Measurements from ENCODE around the gene ABCC1.

Gene ABCC1

DNA sequence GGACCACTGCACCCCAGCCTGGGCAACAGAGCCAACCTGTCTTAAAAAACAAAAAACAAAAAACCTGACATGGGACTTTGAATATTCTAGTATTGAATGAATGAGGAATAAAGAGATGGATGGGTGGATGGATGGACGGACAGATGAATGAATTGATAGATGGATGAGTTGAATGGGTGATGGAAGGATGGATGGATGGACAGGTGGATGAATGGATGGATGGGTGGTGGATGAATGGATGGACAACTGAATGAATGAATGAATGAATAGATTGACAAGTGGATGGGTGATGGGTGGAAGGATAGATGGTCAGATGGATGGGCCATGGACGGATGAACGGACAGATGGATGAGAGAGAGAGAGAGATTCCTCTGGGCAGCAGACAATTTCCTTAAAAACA lies 38.2 kb upstream of the ABCC1 start:
- Histone ChIP-seq H3K4me3 (ENCODE audit: low read depth, low read length, poor library complexity, severe bottlenecking) (no peak overlapping the region), H3K79me2 (ENCODE audit: insufficient read depth, low read length) (no peaks in the 10 kb centered on the region), H2AFZ (ENCODE audit: low read length) (no peak overlapping the region), H3K9me3 (ENCODE audit: low read length) (peaks cover 5% of the 10 kb centered on the region; the same call in 1 of the 2 replicates), H3K9me2 (ENCODE audit: low read depth, low read length) (no peaks in the 10 kb centered on the region), H3K27ac (ENCODE audit: low read depth, low read length, poor library complexity, severe bottlenecking) (no peak overlapping the region), H4K20me1 (ENCODE audit: insufficient read depth, low read length) (no peaks in the 10 kb centered on the region), H3F3A (ENCODE audit: insufficient read depth, low read length) (no peaks in the 10 kb centered on the region), H3K36me3 (ENCODE audit: insufficient read depth, low read length) (no peaks in the 10 kb centered on the region), H3K9ac (ENCODE audit: low read length) (no peak overlapping the region), H3K27me3 (ENCODE audit: insufficient read depth, low read length) (no peaks in the 10 kb centered on the region), H3K4me2 (ENCODE audit: low read length) (no peak overlapping the region), H3K4me1 (ENCODE audit: insufficient read depth, low read length, severe bottlenecking) (peaks cover 9% of the 10 kb centered on the region)
- TF ChIP-seq, protein P1, sequence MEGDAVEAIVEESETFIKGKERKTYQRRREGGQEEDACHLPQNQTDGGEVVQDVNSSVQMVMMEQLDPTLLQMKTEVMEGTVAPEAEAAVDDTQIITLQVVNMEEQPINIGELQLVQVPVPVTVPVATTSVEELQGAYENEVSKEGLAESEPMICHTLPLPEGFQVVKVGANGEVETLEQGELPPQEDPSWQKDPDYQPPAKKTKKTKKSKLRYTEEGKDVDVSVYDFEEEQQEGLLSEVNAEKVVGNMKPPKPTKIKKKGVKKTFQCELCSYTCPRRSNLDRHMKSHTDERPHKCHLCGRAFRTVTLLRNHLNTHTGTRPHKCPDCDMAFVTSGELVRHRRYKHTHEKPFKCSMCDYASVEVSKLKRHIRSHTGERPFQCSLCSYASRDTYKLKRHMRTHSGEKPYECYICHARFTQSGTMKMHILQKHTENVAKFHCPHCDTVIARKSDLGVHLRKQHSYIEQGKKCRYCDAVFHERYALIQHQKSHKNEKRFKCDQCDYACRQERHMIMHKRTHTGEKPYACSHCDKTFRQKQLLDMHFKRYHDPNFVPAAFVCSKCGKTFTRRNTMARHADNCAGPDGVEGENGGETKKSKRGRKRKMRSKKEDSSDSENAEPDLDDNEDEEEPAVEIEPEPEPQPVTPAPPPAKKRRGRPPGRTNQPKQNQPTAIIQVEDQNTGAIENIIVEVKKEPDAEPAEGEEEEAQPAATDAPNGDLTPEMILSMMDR (IDR thresholded peaks at IDR 0.05; ENCODE audit: low read length): no peak
- TF ChIP-seq EZH2 (IDR thresholded peaks at IDR 0.05; ENCODE audit: borderline replicate concordance, low read length): no peak

DNA sequence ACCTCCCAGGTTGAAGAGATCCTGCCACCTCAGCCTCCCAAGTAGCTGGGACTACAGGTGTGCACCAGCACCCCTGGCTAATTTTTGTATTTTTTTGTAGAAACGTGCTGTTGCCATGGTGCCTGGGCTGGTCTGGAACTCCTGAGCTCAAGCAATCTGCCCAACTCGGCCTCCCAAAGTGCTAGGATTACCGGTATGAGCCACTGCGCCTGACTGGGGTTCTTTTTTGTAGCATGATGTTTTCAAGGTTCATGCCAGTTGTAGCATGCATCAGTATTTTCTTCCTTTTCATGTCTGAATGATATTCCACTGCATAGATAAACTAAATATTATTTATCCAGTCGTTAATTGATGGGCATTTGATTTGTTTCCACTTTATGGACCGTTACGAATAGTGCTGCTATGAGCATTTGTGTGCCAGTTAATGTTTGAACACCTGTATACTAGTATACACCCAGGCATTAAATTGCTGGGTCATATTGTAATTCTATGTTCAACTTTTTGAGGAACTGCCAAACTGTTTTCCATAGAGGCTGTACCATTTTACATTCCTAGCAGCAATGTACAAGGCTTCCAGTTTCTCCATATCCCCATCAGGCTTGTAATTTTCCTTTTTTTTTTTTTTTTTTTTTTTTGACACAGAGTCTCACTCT lies 36.2 kb upstream of the ABCC1 start:
- Histone ChIP-seq H3K9ac (ENCODE audit: low read length) (no peak overlapping the region), H3K27me3 (ENCODE audit: insufficient read depth, low read length) (no peaks in the 10 kb centered on the region), H3K36me3 (ENCODE audit: insufficient read depth, low read length) (no peaks in the 10 kb centered on the region), H2AFZ (ENCODE audit: low read length) (no peak overlapping the region), H3K9me3 (ENCODE audit: low read length) (peaks cover 5% of the 10 kb centered on the region; the same call in 1 of the 2 replicates), H4K20me1 (ENCODE audit: insufficient read depth, low read length) (no peaks in the 10 kb centered on the region), H3K9me2 (ENCODE audit: low read depth, low read length) (no peaks in the 10 kb centered on the region), H3K4me3 (ENCODE audit: low read depth, low read length, poor library complexity, severe bottlenecking) (no peak overlapping the region), H3K4me1 (ENCODE audit: insufficient read depth, low read length, severe bottlenecking) (peaks cover 5% of the 10 kb centered on the region), H3F3A (ENCODE audit: insufficient read depth, low read length) (no peaks in the 10 kb centered on the region), H3K79me2 (ENCODE audit: insufficient read depth, low read length) (no peaks in the 10 kb centered on the region), H3K27ac (ENCODE audit: low read depth, low read length, poor library complexity, severe bottlenecking) (no peak overlapping the region), H3K4me2 (ENCODE audit: low read length) (no peak overlapping the region)
- TF ChIP-seq, protein P1 (IDR thresholded peaks at IDR 0.05; ENCODE audit: low read length): no peak
- TF ChIP-seq EZH2 (IDR thresholded peaks at IDR 0.05; ENCODE audit: borderline replicate concordance, low read length): no peak

DNA sequence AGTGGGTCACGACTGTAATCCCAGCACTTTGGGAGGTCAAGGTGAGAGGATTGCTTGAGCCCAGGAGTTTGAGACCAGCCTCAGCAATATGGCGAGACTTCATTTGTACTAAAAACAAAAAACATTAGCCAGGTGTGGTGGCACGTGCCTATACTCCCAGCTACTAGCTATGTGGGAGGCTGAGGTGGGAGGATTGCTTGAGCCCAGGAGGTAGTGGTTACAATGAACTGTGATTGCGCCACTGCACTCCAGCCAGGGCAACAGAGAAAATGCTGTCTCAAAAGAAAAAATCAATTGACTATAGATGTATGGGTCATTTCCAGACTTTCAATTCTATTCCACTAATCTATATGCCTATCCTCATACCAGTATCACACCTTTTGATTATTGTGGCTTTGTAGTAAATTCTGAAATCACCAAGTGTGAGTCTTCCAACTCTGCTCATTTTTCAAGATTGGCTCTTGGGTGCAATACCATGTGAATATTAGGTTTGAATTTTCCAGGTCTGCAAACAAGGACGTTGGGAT lies 33.8 kb upstream of the ABCC1 start:
- no peaks in the 10 kb centered on the region for H4K20me1 ChIP-seq (ENCODE audit: insufficient read depth, low read length)
- no peak for TF ChIP-seq EZH2 (IDR thresholded peaks at IDR 0.05; ENCODE audit: borderline replicate concordance, low read length)
- TF ChIP-seq, protein P1 (IDR thresholded peaks at IDR 0.05; ENCODE audit: low read length): no peak
- no peaks in the 10 kb centered on the region for H3K79me2 ChIP-seq (ENCODE audit: insufficient read depth, low read length)
- H3K4me1 ChIP-seq (ENCODE audit: insufficient read depth, low read length, severe bottlenecking): no peaks in the 10 kb centered on the region
- peaks cover 5% of the 10 kb centered on the region; the same call in 1 of the 2 replicates for H3K9me3 ChIP-seq (ENCODE audit: low read length)
- no peak overlapping the region for H2AFZ ChIP-seq (ENCODE audit: low read length)
- H3K9me2 ChIP-seq (ENCODE audit: low read depth, low read length): no peaks in the 10 kb centered on the region
- no peaks in the 10 kb centered on the region for H3F3A ChIP-seq (ENCODE audit: insufficient read depth, low read length)
- no peak overlapping the region for H3K27ac ChIP-seq (ENCODE audit: low read depth, low read length, poor library complexity, severe bottlenecking)
- H3K36me3 ChIP-seq (ENCODE audit: insufficient read depth, low read length): no peaks in the 10 kb centered on the region
- no peak overlapping the region for H3K9ac ChIP-seq (ENCODE audit: low read length)
- H3K4me3 ChIP-seq (ENCODE audit: low read depth, low read length, poor library complexity, severe bottlenecking): no peak overlapping the region
- H3K27me3 ChIP-seq (ENCODE audit: insufficient read depth, low read length): no peaks in the 10 kb centered on the region
- H3K4me2 ChIP-seq (ENCODE audit: low read length): no peak overlapping the region
